Measurements from ENCODE around the gene ANKRD6.

DNA sequence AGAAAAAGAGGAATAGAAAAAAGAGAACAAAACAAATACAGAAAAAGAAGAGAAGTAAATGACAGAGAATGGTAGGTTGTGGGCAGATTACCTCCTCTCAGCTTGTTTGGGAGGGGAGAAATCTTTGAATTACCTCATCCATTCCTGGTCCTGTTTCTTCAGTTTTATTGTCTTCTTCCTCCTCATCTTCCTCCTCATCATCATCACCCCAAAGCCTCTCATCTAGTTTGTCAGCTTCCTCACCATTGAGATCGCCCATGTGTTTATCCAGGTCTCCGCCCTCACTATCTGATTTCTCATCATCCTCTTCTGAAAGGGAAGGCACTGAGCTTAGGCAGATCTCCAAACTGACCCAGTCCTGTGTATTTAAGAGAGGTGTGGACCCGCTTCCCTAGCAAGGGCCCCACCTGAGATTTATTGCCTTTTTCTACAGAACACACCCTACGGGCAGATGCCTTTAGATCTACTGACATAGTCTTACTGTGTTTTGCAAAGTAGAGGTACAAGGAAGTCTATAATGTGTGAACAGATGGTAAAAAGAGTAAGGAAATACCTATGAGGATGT lies 229.8 kb downstream of the ANKRD6 start:
- TF ChIP-seq, protein P1, sequence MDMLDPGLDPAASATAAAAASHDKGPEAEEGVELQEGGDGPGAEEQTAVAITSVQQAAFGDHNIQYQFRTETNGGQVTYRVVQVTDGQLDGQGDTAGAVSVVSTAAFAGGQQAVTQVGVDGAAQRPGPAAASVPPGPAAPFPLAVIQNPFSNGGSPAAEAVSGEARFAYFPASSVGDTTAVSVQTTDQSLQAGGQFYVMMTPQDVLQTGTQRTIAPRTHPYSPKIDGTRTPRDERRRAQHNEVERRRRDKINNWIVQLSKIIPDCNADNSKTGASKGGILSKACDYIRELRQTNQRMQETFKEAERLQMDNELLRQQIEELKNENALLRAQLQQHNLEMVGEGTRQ (CRISPR knock-in tag; IDR thresholded peaks at IDR 0.05), result no peak
- TF ChIP-seq, protein P2, sequence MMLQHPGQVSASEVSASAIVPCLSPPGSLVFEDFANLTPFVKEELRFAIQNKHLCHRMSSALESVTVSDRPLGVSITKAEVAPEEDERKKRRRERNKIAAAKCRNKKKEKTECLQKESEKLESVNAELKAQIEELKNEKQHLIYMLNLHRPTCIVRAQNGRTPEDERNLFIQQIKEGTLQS (CRISPR knock-in tag; conservative IDR thresholded peaks at IDR 0.05), result no peak
- TF ChIP-seq, protein P3, sequence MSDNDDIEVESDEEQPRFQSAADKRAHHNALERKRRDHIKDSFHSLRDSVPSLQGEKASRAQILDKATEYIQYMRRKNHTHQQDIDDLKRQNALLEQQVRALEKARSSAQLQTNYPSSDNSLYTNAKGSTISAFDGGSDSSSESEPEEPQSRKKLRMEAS (CRISPR knock-in tag; IDR thresholded peaks at IDR 0.05), result no peak
- TF ChIP-seq, protein P4, sequence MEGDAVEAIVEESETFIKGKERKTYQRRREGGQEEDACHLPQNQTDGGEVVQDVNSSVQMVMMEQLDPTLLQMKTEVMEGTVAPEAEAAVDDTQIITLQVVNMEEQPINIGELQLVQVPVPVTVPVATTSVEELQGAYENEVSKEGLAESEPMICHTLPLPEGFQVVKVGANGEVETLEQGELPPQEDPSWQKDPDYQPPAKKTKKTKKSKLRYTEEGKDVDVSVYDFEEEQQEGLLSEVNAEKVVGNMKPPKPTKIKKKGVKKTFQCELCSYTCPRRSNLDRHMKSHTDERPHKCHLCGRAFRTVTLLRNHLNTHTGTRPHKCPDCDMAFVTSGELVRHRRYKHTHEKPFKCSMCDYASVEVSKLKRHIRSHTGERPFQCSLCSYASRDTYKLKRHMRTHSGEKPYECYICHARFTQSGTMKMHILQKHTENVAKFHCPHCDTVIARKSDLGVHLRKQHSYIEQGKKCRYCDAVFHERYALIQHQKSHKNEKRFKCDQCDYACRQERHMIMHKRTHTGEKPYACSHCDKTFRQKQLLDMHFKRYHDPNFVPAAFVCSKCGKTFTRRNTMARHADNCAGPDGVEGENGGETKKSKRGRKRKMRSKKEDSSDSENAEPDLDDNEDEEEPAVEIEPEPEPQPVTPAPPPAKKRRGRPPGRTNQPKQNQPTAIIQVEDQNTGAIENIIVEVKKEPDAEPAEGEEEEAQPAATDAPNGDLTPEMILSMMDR (IDR thresholded peaks at IDR 0.05), result no peak
- TF ChIP-seq MYBL2 (CRISPR knock-in tag; IDR thresholded peaks at IDR 0.05) (no peak), CREB1 (CRISPR knock-in tag; IDR thresholded peaks at IDR 0.05) (no peak), IRF2 (CRISPR knock-in tag; IDR thresholded peaks at IDR 0.05; ENCODE audit: borderline replicate concordance, low read depth) (no peak), TEAD4 (CRISPR knock-in tag; IDR thresholded peaks at IDR 0.05) (no peak), ZNF317 (CRISPR knock-in tag; IDR thresholded peaks at IDR 0.05; ENCODE audit: borderline replicate concordance, low read depth) (no peak)
- TF ChIP-seq, protein P5, sequence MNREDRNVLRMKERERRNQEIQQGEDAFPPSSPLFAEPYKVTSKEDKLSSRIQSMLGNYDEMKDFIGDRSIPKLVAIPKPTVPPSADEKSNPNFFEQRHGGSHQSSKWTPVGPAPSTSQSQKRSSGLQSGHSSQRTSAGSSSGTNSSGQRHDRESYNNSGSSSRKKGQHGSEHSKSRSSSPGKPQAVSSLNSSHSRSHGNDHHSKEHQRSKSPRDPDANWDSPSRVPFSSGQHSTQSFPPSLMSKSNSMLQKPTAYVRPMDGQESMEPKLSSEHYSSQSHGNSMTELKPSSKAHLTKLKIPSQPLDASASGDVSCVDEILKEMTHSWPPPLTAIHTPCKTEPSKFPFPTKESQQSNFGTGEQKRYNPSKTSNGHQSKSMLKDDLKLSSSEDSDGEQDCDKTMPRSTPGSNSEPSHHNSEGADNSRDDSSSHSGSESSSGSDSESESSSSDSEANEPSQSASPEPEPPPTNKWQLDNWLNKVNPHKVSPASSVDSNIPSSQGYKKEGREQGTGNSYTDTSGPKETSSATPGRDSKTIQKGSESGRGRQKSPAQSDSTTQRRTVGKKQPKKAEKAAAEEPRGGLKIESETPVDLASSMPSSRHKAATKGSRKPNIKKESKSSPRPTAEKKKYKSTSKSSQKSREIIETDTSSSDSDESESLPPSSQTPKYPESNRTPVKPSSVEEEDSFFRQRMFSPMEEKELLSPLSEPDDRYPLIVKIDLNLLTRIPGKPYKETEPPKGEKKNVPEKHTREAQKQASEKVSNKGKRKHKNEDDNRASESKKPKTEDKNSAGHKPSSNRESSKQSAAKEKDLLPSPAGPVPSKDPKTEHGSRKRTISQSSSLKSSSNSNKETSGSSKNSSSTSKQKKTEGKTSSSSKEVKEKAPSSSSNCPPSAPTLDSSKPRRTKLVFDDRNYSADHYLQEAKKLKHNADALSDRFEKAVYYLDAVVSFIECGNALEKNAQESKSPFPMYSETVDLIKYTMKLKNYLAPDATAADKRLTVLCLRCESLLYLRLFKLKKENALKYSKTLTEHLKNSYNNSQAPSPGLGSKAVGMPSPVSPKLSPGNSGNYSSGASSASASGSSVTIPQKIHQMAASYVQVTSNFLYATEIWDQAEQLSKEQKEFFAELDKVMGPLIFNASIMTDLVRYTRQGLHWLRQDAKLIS (CRISPR knock-in tag; IDR thresholded peaks at IDR 0.05; ENCODE audit: borderline replicate concordance), result no peak
- TF ChIP-seq, protein P6, sequence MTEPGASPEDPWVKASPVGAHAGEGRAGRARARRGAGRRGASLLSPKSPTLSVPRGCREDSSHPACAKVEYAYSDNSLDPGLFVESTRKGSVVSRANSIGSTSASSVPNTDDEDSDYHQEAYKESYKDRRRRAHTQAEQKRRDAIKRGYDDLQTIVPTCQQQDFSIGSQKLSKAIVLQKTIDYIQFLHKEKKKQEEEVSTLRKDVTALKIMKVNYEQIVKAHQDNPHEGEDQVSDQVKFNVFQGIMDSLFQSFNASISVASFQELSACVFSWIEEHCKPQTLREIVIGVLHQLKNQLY (CRISPR knock-in tag; IDR thresholded peaks at IDR 0.05), result no peak
